ENCODE measurements around the gene TH.

The TH gene

DNA sequence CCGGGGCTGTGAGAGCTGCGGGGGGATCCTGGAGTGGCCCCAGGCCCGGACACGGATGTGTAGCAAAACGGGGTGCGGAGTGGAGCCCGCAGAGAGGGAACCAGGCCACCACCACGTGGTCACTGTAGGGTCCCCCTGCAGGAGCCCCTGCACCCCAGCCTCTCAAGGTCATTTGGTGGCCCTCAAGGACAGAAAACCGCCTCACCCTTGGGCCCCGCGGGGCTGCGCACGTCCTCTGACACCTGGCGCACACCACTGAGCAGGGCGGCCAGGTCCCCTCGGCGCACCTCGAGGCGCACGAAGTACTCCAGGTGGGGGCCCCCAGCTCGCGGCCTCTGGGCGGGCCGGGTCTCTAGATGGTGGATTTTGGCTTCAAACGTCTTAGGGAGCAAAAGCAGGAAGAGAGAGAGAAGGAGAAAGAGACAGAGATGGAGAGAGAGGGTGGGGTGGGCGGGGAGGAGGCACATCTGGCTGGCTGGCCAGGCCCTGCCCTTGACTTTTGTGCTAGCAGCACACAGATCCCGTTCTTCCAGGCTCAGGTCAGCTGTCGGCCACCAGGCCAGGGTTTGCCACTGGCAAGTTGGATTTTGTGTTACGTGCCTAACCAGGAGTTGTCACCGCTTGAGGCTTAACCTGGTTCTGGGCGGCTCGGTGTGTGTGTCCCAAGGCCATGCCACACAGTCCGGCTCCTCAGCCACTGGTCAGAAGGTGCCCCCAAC is 3.2 kb downstream of the TH start:
- no peak overlapping the region for H3K27ac ChIP-seq
- H2AFZ ChIP-seq (ENCODE audit: low read depth) = no peak overlapping the region
- H3K4me2 ChIP-seq = no peak overlapping the region
- no peak overlapping the region for H3K9ac ChIP-seq
- H3K79me2 ChIP-seq (ENCODE audit: insufficient read depth, low read depth) = no peaks in the 10 kb centered on the region
- H3K27me3 ChIP-seq (ENCODE audit: insufficient read depth, low read depth) = peaks cover 68% of the 10 kb centered on the region
- no peaks in the 10 kb centered on the region for H3K36me3 ChIP-seq (ENCODE audit: insufficient read depth)
- no peaks in the 10 kb centered on the region for H3K4me1 ChIP-seq (ENCODE audit: low read depth, poor library complexity, severe bottlenecking)
- H3K4me3 ChIP-seq (IDR thresholded peaks at IDR 0.05; ENCODE audit: insufficient read depth, low read depth, low read length) = no peak overlapping the region
- TF ChIP-seq, protein P1, sequence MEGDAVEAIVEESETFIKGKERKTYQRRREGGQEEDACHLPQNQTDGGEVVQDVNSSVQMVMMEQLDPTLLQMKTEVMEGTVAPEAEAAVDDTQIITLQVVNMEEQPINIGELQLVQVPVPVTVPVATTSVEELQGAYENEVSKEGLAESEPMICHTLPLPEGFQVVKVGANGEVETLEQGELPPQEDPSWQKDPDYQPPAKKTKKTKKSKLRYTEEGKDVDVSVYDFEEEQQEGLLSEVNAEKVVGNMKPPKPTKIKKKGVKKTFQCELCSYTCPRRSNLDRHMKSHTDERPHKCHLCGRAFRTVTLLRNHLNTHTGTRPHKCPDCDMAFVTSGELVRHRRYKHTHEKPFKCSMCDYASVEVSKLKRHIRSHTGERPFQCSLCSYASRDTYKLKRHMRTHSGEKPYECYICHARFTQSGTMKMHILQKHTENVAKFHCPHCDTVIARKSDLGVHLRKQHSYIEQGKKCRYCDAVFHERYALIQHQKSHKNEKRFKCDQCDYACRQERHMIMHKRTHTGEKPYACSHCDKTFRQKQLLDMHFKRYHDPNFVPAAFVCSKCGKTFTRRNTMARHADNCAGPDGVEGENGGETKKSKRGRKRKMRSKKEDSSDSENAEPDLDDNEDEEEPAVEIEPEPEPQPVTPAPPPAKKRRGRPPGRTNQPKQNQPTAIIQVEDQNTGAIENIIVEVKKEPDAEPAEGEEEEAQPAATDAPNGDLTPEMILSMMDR (conservative IDR thresholded peaks at IDR 0.05; ENCODE audit: low read depth, low read length) = no peak
- H4K20me1 ChIP-seq (ENCODE audit: insufficient read depth) = no peaks in the 10 kb centered on the region

DNA sequence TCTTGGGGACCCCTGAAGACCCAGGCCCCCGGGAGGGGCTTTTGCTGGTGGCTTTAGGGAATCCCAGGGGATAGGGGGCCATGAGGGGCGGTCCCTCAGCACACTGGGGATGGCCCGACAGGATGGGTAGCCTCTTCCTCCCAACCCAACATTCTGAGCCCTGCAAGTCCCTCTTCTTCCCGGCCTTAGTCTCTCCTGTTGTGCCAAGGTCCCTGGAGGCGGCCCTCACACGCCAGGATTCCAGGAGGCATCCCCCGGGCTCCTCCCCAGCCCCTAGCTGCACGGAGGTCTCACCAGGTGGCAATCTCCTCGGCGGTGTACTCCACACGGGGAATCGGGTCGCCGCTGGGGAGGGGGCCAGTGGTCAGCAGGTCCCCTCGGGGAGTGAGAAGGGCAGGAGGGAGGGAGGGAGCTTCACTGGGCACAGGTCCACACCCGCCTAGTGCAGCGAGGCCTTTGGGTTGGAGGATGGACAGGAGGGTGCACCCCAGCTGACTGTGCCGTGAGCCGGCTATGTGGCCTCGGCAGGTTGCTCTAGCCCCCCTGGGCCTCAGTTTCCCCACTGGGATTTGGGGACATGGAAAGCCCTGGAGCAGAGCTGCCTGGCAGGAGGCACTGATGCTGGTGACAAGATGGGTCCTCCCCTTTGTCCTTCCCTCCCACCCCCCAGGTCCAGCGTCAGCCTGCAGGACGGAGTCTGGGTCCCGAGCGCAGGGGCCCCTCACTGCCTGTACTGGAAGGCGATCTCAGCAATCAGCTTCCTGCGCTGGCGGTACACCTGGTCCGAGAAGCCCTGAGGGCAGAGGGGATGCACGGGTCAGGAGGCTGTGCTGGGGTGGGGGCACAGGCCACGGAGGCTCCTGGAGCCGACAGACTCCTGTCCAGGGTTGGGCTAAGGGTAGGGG is 4.2 kb downstream of the TH start:
- Histone ChIP-seq H3K4me3 (IDR thresholded peaks at IDR 0.05; ENCODE audit: insufficient read depth, low read depth, low read length) (no peak overlapping the region), H2AFZ (ENCODE audit: low read depth) (no peak overlapping the region), H3K79me2 (ENCODE audit: insufficient read depth, low read depth) (no peaks in the 10 kb centered on the region), H3K27me3 (ENCODE audit: insufficient read depth, low read depth) (peaks cover 69% of the 10 kb centered on the region), H3K4me2 (no peak overlapping the region), H3K27ac (no peak overlapping the region), H3K9ac (no peak overlapping the region), H3K36me3 (ENCODE audit: insufficient read depth) (no peaks in the 10 kb centered on the region), H3K4me1 (ENCODE audit: low read depth, poor library complexity, severe bottlenecking) (no peaks in the 10 kb centered on the region), H4K20me1 (ENCODE audit: insufficient read depth) (no peaks in the 10 kb centered on the region)
- TF ChIP-seq, protein P1 (conservative IDR thresholded peaks at IDR 0.05; ENCODE audit: low read depth, low read length) = no peak

DNA sequence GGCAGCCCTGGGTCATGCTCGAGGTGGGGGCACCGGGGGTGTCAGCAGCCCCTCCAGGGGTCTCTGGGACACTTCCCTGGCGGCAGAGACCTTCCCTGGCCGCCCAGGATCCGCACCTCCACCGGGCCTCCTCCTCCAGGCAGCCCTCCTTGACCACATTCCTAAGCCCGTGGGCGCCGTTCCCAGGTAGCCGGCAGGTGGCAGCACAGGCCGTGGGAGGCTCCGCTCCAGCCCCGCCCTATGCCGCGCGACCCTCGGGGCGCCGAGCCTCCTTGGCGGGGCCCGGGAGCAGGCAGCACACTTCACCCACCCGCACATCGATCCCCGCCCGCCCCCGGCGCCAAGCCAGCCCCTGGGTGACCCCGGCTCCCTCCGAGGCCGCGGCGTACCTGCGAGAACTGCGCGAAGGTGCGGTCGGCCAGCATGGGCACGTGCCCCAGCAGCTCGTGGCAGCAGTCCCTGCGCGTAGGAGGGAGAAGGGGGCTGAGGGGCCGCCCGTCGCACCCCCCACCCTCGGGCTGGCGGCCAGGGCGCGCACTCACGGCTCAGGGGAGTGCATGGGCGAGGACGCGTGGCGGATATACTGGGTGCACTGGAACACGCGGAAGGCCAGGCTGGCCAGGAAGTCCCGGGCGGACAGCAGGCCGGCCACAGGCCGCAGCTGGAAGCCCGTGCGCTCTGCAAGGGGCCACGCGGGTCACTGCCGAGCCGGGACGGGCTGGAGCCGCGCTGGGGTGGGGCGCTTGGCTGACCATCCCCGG is 5.3 kb downstream of the TH start:
- H3K27me3 ChIP-seq (ENCODE audit: insufficient read depth, low read depth) = peaks cover 63% of the 10 kb centered on the region

DNA sequence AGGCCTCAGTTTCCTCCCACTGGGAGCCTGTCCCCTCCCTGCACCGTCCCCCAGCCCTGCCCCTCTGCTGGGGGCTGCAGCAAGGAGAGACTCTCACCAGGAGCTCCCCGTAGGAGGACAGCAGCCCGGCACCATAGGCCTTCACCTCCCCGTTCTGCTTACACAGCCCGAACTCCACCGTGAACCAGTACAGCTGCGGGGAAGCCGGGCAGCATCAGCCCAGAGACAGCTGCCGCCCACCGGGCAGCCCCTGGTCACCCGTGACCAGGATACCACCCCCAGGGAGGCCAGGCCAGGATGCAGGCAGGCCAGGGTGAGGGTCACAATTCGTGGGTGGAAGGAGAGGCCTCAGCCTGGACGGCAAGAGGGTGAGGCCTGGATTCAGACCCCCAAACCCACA is 6.0 kb downstream of the TH start:
- TF ChIP-seq, protein P1 (conservative IDR thresholded peaks at IDR 0.05; ENCODE audit: low read depth, low read length) = no peak
- Histone ChIP-seq H3K4me2 (no peak overlapping the region), H3K9ac (no peak overlapping the region), H3K4me1 (ENCODE audit: low read depth, poor library complexity, severe bottlenecking) (no peaks in the 10 kb centered on the region), H4K20me1 (ENCODE audit: insufficient read depth) (no peaks in the 10 kb centered on the region), H2AFZ (ENCODE audit: low read depth) (no peak overlapping the region), H3K4me3 (IDR thresholded peaks at IDR 0.05; ENCODE audit: insufficient read depth, low read depth, low read length) (no peak overlapping the region), H3K79me2 (ENCODE audit: insufficient read depth, low read depth) (no peaks in the 10 kb centered on the region), H3K27me3 (ENCODE audit: insufficient read depth, low read depth) (peaks cover 64% of the 10 kb centered on the region), H3K36me3 (ENCODE audit: insufficient read depth) (no peaks in the 10 kb centered on the region), H3K27ac (no peak overlapping the region)

More for the DNA sequence above, 5.3 kb downstream of the TH start:
- no peaks in the 10 kb centered on the region for H4K20me1 ChIP-seq (ENCODE audit: insufficient read depth)
- H3K4me3 ChIP-seq (IDR thresholded peaks at IDR 0.05; ENCODE audit: insufficient read depth, low read depth, low read length) = no peak overlapping the region
- no peaks in the 10 kb centered on the region for H3K4me1 ChIP-seq (ENCODE audit: low read depth, poor library complexity, severe bottlenecking)
- H3K4me2 ChIP-seq = no peak overlapping the region
- H2AFZ ChIP-seq (ENCODE audit: low read depth) = no peak overlapping the region
- no peak overlapping the region for H3K27ac ChIP-seq
- no peak overlapping the region for H3K9ac ChIP-seq
- TF ChIP-seq, protein P1 (conservative IDR thresholded peaks at IDR 0.05; ENCODE audit: low read depth, low read length) = peak; percentile 42
- no peaks in the 10 kb centered on the region for H3K36me3 ChIP-seq (ENCODE audit: insufficient read depth)
- H3K79me2 ChIP-seq (ENCODE audit: insufficient read depth, low read depth) = no peaks in the 10 kb centered on the region

Measured in KMS-11 (cell line).